ENCODE measurements around the gene RUFY2. TPM values are rescaled to one million over a fixed set of nuclear protein-coding genes. Genes with fewer than 3 reads are reported as not detected.

Gene RUFY2
- total and polyA plus RNA-seq, 4 donors: 1.6 to 11.2 (median 7.7) TPM

DNA sequence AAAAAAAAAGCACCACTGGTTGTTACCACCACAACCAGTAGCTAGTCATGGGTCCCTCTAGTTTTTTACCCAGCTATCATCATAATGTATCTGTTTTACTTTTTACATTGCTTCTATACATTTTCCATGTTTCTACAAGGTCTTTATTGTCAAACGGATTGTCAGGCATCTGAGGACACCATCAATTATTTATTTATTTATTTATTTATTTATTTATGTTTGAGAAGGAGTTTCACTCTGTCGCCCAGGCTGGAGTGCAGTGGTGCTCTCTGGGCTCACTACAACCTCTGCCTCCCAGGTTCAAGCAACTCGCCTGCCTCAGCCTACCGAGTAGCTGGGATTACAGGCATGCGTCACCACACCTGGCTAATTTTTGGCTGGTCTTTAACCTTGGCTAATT, 104.2 kb downstream of the RUFY2 start:
- Histone ChIP-seq H3K4me1 (ENCODE audit: control insufficient read depth in 4 of 4, insufficient read depth in 4 of 4, low read length in 3 of 4) (peaks cover 9 to 42% (median 29%) of the 10 kb centered on the region in 4 donors), H3K4me3 (ENCODE audit: low read depth in 1 of 3, low read length in 3 of 3) (no peak overlapping the region), H3K27me3 (ENCODE audit: control insufficient read depth in 4 of 4, insufficient read depth in 4 of 4, low read length in 3 of 4) (no peaks in the 10 kb centered on the region), H3K9me3 (ENCODE audit: control insufficient read depth in 4 of 4, low read length in 3 of 4) (no peaks in the 10 kb centered on the region), H3K9ac (ENCODE audit: low read depth in 1 of 2, low read length in 2 of 2) (no peak overlapping the region), H3K27ac (ENCODE audit: low read depth in 1 of 2, low read length in 2 of 2) (no peak overlapping the region), H3K36me3 (ENCODE audit: control insufficient read depth in 4 of 4, insufficient read depth in 3 of 4, low read depth in 1 of 4, low read length in 3 of 4) (peaks cover 0 to 3% (median 0%) of the 10 kb centered on the region in 4 donors)
- 40% methylated on average over 5 of the region's 5 CpGs for WGBS
- TF ChIP-seq, protein P1, sequence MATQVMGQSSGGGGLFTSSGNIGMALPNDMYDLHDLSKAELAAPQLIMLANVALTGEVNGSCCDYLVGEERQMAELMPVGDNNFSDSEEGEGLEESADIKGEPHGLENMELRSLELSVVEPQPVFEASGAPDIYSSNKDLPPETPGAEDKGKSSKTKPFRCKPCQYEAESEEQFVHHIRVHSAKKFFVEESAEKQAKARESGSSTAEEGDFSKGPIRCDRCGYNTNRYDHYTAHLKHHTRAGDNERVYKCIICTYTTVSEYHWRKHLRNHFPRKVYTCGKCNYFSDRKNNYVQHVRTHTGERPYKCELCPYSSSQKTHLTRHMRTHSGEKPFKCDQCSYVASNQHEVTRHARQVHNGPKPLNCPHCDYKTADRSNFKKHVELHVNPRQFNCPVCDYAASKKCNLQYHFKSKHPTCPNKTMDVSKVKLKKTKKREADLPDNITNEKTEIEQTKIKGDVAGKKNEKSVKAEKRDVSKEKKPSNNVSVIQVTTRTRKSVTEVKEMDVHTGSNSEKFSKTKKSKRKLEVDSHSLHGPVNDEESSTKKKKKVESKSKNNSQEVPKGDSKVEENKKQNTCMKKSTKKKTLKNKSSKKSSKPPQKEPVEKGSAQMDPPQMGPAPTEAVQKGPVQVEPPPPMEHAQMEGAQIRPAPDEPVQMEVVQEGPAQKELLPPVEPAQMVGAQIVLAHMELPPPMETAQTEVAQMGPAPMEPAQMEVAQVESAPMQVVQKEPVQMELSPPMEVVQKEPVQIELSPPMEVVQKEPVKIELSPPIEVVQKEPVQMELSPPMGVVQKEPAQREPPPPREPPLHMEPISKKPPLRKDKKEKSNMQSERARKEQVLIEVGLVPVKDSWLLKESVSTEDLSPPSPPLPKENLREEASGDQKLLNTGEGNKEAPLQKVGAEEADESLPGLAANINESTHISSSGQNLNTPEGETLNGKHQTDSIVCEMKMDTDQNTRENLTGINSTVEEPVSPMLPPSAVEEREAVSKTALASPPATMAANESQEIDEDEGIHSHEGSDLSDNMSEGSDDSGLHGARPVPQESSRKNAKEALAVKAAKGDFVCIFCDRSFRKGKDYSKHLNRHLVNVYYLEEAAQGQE (IDR thresholded peaks at IDR 0.05): no peak
- TF ChIP-seq SP1 (IDR thresholded peaks at IDR 0.05): no peak
- no peak for TF ChIP-seq HNF4G (IDR thresholded peaks at IDR 0.05)
- TF ChIP-seq, protein P2, sequence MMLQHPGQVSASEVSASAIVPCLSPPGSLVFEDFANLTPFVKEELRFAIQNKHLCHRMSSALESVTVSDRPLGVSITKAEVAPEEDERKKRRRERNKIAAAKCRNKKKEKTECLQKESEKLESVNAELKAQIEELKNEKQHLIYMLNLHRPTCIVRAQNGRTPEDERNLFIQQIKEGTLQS (IDR thresholded peaks at IDR 0.05): no peak
- TF ChIP-seq TAF1 (conservative IDR thresholded peaks at IDR 0.05): no peak
- DNase-seq (ENCODE audit: low spot score): no peak

DNA sequence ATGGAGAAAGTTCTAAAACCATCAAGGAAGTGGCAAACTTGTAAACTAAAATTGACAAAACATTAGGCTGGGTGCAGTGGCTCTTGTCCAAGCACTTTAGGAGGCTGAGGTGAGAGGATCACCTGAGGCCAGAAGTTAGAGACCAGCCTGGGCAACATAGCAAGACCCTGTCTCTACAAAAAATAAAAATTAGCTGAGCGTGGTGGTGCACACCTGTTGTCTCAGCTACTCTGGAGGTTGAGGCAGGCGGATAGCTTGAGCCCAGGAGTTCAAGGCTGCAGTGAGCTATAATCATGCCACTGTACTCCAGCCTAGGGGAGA, 104.6 kb downstream of the RUFY2 start:
- TF ChIP-seq, protein P3, sequence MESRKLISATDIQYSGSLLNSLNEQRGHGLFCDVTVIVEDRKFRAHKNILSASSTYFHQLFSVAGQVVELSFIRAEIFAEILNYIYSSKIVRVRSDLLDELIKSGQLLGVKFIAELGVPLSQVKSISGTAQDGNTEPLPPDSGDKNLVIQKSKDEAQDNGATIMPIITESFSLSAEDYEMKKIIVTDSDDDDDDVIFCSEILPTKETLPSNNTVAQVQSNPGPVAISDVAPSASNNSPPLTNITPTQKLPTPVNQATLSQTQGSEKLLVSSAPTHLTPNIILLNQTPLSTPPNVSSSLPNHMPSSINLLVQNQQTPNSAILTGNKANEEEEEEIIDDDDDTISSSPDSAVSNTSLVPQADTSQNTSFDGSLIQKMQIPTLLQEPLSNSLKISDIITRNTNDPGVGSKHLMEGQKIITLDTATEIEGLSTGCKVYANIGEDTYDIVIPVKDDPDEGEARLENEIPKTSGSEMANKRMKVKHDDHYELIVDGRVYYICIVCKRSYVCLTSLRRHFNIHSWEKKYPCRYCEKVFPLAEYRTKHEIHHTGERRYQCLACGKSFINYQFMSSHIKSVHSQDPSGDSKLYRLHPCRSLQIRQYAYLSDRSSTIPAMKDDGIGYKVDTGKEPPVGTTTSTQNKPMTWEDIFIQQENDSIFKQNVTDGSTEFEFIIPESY (IDR thresholded peaks at IDR 0.05): no peak
- TF ChIP-seq, protein P4, sequence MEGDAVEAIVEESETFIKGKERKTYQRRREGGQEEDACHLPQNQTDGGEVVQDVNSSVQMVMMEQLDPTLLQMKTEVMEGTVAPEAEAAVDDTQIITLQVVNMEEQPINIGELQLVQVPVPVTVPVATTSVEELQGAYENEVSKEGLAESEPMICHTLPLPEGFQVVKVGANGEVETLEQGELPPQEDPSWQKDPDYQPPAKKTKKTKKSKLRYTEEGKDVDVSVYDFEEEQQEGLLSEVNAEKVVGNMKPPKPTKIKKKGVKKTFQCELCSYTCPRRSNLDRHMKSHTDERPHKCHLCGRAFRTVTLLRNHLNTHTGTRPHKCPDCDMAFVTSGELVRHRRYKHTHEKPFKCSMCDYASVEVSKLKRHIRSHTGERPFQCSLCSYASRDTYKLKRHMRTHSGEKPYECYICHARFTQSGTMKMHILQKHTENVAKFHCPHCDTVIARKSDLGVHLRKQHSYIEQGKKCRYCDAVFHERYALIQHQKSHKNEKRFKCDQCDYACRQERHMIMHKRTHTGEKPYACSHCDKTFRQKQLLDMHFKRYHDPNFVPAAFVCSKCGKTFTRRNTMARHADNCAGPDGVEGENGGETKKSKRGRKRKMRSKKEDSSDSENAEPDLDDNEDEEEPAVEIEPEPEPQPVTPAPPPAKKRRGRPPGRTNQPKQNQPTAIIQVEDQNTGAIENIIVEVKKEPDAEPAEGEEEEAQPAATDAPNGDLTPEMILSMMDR (IDR thresholded peaks at IDR 0.05; ENCODE audit: low read depth, low read length, missing input control): no peak
- no peak for TF ChIP-seq RAD21 (IDR thresholded peaks at IDR 0.05)
- TF ChIP-seq NR2F2 (IDR thresholded peaks at IDR 0.05): no peak
- TF ChIP-seq RXRA (IDR thresholded peaks at IDR 0.05): no peak
- TF ChIP-seq GABPA (IDR thresholded peaks at IDR 0.05 in 1 of 2, conservative IDR thresholded peaks at IDR 0.05 in 1 of 2): no peak
- TF ChIP-seq HNF4G (IDR thresholded peaks at IDR 0.05): no peak
- no peak for TF ChIP-seq HNF4A (conservative IDR thresholded peaks at IDR 0.05)
- TF ChIP-seq EGR1 (IDR thresholded peaks at IDR 0.05; ENCODE audit: low read depth in 2 of 2): no peak
- TF ChIP-seq YY1 (IDR thresholded peaks at IDR 0.05): no peak
- TF ChIP-seq FOXA1 (IDR thresholded peaks at IDR 0.05): no peak
- H3K4me1 ChIP-seq (ENCODE audit: control insufficient read depth in 4 of 4, insufficient read depth in 4 of 4, low read length in 3 of 4): peaks cover 9 to 43% (median 30%) of the 10 kb centered on the region in 4 donors
- H3K27me3 ChIP-seq (ENCODE audit: control insufficient read depth in 4 of 4, insufficient read depth in 4 of 4, low read length in 3 of 4): no peaks in the 10 kb centered on the region
- DNase-seq (ENCODE audit: low spot score): no peak
- H3K27ac ChIP-seq (ENCODE audit: low read depth in 1 of 2, low read length in 2 of 2): peak overlapping the region in 1 of 2 donors; percentile 27
- 67% methylated on average over 2 of the region's 2 CpGs for WGBS
- H3K36me3 ChIP-seq (ENCODE audit: control insufficient read depth in 4 of 4, insufficient read depth in 3 of 4, low read depth in 1 of 4, low read length in 3 of 4): peaks cover 0 to 3% (median 0%) of the 10 kb centered on the region in 4 donors
- no peak overlapping the region for H3K4me3 ChIP-seq (ENCODE audit: low read depth in 1 of 3, low read length in 3 of 3)
- H3K9ac ChIP-seq (ENCODE audit: low read depth in 1 of 2, low read length in 2 of 2): peak overlapping the region in 1 of 2 donors; percentile 19
- H3K9me3 ChIP-seq (ENCODE audit: control insufficient read depth in 4 of 4, low read length in 3 of 4): no peaks in the 10 kb centered on the region

Data from liver (tissue), 9 donors.